IMR-90 (cell line): ENCODE measurements around the gene GRHL3.

ENCODE experiments used
- BHLHE40 ChIP-seq: fragments of 150-350 bp; IDR thresholded peaks from 2 replicates; pipeline ENCODE4 v1.6.1; 2016; ENCODE audit warnings: mild to moderate bottlenecking, low read depth, low read length
- CEBPB ChIP-seq: IDR thresholded peaks from 2 replicates; pipeline ENCODE4 v1.6.1; 2012; ENCODE audit warnings: low read depth, low read length, improper control_type of control experiment
- CHD1 ChIP-seq: IDR thresholded peaks from 2 replicates; pipeline ENCODE4 v1.6.1; 2012; ENCODE audit warnings: low read depth, low read length, improper control_type of control experiment
- FOS ChIP-seq: fragments of 150-350 bp; IDR thresholded peaks from 2 replicates; pipeline ENCODE4 v1.6.1; 2016; ENCODE audit warnings: low read depth, low read length
- MAFK ChIP-seq: IDR thresholded peaks from 2 replicates; pipeline ENCODE4 v1.6.1; 2012; ENCODE audit warnings: low read depth, low read length, improper control_type of control experiment
- MAZ ChIP-seq: IDR thresholded peaks from 2 replicates; pipeline ENCODE4 v1.6.1; 2012; ENCODE audit warnings: low read depth, mild to moderate bottlenecking, low read length, improper control_type of control experiment, moderate library complexity, borderline replicate concordance
- MXI1 ChIP-seq: IDR thresholded peaks from 2 replicates; pipeline ENCODE4 v1.6.1; 2012; ENCODE audit warnings: low read depth, mild to moderate bottlenecking, low read length, moderate library complexity, borderline replicate concordance
- NFE2L2 ChIP-seq: fragments of 150-350 bp; IDR thresholded peaks from 2 replicates; pipeline ENCODE4 v1.6.1; 2016; ENCODE audit warnings: low read depth, mild to moderate bottlenecking, low read length
- POLR2A ChIP-seq: IDR thresholded peaks from 2 replicates; pipeline ENCODE4 v1.6.1; 2012; ENCODE audit warnings: mild to moderate bottlenecking, low read depth, low read length
- RAD21 ChIP-seq: IDR thresholded peaks from 2 replicates; pipeline ENCODE4 v1.6.1; 2012; ENCODE audit warnings: low read length, improper control_type of control experiment
- RCOR1 ChIP-seq: IDR thresholded peaks from 2 replicates; pipeline ENCODE4 v1.6.1; 2012; ENCODE audit warnings: mild to moderate bottlenecking, low read length, improper control_type of control experiment; ENCODE audit not compliant: insufficient replicate concordance
- RFX5 ChIP-seq: IDR thresholded peaks from 2 replicates; pipeline ENCODE4 v1.8.0; 2012; ENCODE audit warnings: low read depth, mild to moderate bottlenecking, low read length, moderate library complexity
- TF ChIP-seq, protein P1 (sequence below): conservative IDR thresholded peaks from 2 replicates; pipeline ENCODE4 v1.5.1; 2012; ENCODE audit warnings: mild to moderate bottlenecking, low read depth, low read length, improper control_type of control experiment
- TF ChIP-seq, protein P2 (sequence below): fragments of 150-350 bp; IDR thresholded peaks from 2 replicates; pipeline ENCODE4 v1.6.1; 2017; ENCODE audit warnings: mild to moderate bottlenecking, antibody characterized with exemption, low read length, low read depth

GRCh38 chr1:24290933-24291487, 28.1 kb upstream of the GRHL3 start:
- TF ChIP-seq, protein P1, sequence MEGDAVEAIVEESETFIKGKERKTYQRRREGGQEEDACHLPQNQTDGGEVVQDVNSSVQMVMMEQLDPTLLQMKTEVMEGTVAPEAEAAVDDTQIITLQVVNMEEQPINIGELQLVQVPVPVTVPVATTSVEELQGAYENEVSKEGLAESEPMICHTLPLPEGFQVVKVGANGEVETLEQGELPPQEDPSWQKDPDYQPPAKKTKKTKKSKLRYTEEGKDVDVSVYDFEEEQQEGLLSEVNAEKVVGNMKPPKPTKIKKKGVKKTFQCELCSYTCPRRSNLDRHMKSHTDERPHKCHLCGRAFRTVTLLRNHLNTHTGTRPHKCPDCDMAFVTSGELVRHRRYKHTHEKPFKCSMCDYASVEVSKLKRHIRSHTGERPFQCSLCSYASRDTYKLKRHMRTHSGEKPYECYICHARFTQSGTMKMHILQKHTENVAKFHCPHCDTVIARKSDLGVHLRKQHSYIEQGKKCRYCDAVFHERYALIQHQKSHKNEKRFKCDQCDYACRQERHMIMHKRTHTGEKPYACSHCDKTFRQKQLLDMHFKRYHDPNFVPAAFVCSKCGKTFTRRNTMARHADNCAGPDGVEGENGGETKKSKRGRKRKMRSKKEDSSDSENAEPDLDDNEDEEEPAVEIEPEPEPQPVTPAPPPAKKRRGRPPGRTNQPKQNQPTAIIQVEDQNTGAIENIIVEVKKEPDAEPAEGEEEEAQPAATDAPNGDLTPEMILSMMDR, result no peak
- no peak for TF ChIP-seq POLR2A
- TF ChIP-seq RAD21, result no peak
- no peak for TF ChIP-seq MAZ
- no peak for TF ChIP-seq CEBPB
- no peak for TF ChIP-seq BHLHE40
- no peak for TF ChIP-seq RCOR1
- no peak for TF ChIP-seq FOS
- TF ChIP-seq, protein P2, sequence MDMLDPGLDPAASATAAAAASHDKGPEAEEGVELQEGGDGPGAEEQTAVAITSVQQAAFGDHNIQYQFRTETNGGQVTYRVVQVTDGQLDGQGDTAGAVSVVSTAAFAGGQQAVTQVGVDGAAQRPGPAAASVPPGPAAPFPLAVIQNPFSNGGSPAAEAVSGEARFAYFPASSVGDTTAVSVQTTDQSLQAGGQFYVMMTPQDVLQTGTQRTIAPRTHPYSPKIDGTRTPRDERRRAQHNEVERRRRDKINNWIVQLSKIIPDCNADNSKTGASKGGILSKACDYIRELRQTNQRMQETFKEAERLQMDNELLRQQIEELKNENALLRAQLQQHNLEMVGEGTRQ, result no peak
- no peak for TF ChIP-seq CHD1
- TF ChIP-seq RFX5, result no peak
- TF ChIP-seq MXI1, result no peak
- TF ChIP-seq NFE2L2, result no peak
- no peak for TF ChIP-seq MAFK
